H1 (cell line): Measurements from ENCODE around the gene SMIM5. TPM values are rescaled to one million over a fixed set of nuclear protein-coding genes. Genes with fewer than 3 reads are reported as not detected.

Experiments
- CTCF ChIA-PET: fragments of 300-600 bp; sonication (Branson Sonifier 250); formaldehyde crosslinking; loops from one replicate; lab custom pipeline; 2021; ENCODE audit not compliant: partially characterized antibody; lab: Charles Lee
- POLR2A ChIA-PET: fragments of 300-600 bp; sonication (Branson Sonifier 250); formaldehyde crosslinking; loops from one replicate; lab custom pipeline; 2021; ENCODE audit warnings: inconsistent platforms; ENCODE audit not compliant: partially characterized antibody; lab: Charles Lee
- DNase-seq, 2 experiments: peaks; one replicate each; pipeline versions ENCODE4 v3.0.0 to v3.0.0-alpha.2; 2010 to 2022; ENCODE audit warnings: low spot score in 2 of 2, low read depth in 1 of 2, mixed read lengths in 1 of 2
- FAIRE-seq: peaks from 2 replicates; lab custom pipeline; 2011; peaks lifted over from hg19 to GRCh38; lab: Jason Lieb, UNC
- H2AFZ ChIP-seq: 2 replicates; pipeline ENCODE4 v1.8.1; 2012; ENCODE audit warnings: low read length, inconsistent platforms
- H2AK5ac ChIP-seq: 2 replicates; pipeline ENCODE4 v1.6.1; 2013; ENCODE audit warnings: low read depth, low read length
- H2BK120ac ChIP-seq: replicated peaks from 2 replicates; pipeline ENCODE3; 2013; ENCODE audit warnings: low read depth, low read length, inconsistent platforms
- H2BK12ac ChIP-seq: 2 replicates; pipeline ENCODE4 v1.6.1; 2013; ENCODE audit warnings: low read depth, low read length
- H2BK15ac ChIP-seq: 2 replicates; pipeline ENCODE4 v1.6.1; 2013; ENCODE audit warnings: low read length
- H2BK20ac ChIP-seq: 2 replicates; pipeline ENCODE4 v1.6.1; 2013; ENCODE audit warnings: low read length
- H2BK5ac ChIP-seq: 2 replicates; pipeline ENCODE4 v1.6.1; 2013; ENCODE audit warnings: low read depth, low read length
- H3K14ac ChIP-seq: 2 replicates; pipeline ENCODE4 v1.6.1; 2013; ENCODE audit warnings: inconsistent platforms; ENCODE audit not compliant: insufficient read length
- H3K18ac ChIP-seq: 2 replicates; pipeline ENCODE4 v1.6.1; 2013; ENCODE audit warnings: low read length; ENCODE audit errors: extremely low read depth
- H3K23ac ChIP-seq: 2 replicates; pipeline ENCODE4 v1.6.1; 2013; ENCODE audit warnings: inconsistent platforms; ENCODE audit not compliant: insufficient read length
- H3K23me2 ChIP-seq: 2 replicates; pipeline ENCODE4 v1.6.1; 2013; ENCODE audit warnings: low read depth, low read length
- H3K27ac ChIP-seq: 2 replicates; pipeline ENCODE4 v1.6.1; 2011; ENCODE audit warnings: low read depth, low read length, inconsistent platforms
- H3K27me3 ChIP-seq, 4 experiments: replicated peaks in 1 of 4; 1 replicate in 1 of 4; 2 replicates in 3 of 4; pipeline versions ENCODE4 v1.6.1 to v1.8.1; 2011 to 2013; ENCODE audit warnings: low read length in 3 of 4, mild to moderate bottlenecking in 3 of 4, inconsistent platforms in 2 of 4, mixed read lengths in 2 of 4, moderate library complexity in 1 of 4; ENCODE audit not compliant: control insufficient read depth in 3 of 4, insufficient read depth in 3 of 4; ENCODE audit errors: extremely low read depth in 1 of 4
- H3K36me3 ChIP-seq, 4 experiments: 2 replicates each; pipeline versions ENCODE4 v1.6.1 to v1.8.1; 2011 to 2013; ENCODE audit warnings: mild to moderate bottlenecking in 4 of 4, low read length in 3 of 4, moderate library complexity in 2 of 4, control low read depth in 1 of 4, inconsistent platforms in 1 of 4; ENCODE audit not compliant: insufficient read depth in 4 of 4, control insufficient read depth in 2 of 4
- H3K4ac ChIP-seq: replicated peaks from 2 replicates; pipeline ENCODE3; 2013; ENCODE audit warnings: low read length, low read depth, mixed read lengths, inconsistent platforms; ENCODE audit not compliant: insufficient read length
- H3K4me1 ChIP-seq, 4 experiments: replicated peaks in 1 of 4; 1 replicate in 1 of 4; 2 replicates in 3 of 4; pipeline versions ENCODE4 v1.6.1 to v1.8.1; 2011 to 2013; ENCODE audit warnings: low read length in 3 of 4, inconsistent platforms in 2 of 4, mixed read lengths in 1 of 4; ENCODE audit not compliant: insufficient read depth in 4 of 4, control insufficient read depth in 3 of 4
- H3K4me2 ChIP-seq, 2 experiments: 2 replicates each; pipeline versions ENCODE4 v1.6.1 to v1.8.1; 2011 to 2013; ENCODE audit warnings: low read depth in 2 of 2, low read length in 2 of 2, control low read depth in 1 of 2, inconsistent platforms in 1 of 2, mild to moderate bottlenecking in 1 of 2; ENCODE audit not compliant: insufficient read depth in 1 of 2
- H3K4me3 ChIP-seq, 4 experiments: fragments of 200-600, 300-600 bp in 1 of 4; sonication (generic), shearing (Covaris generic), sonication (Bioruptor Twin) in 1 of 4; 2 replicates each; pipeline versions ENCODE4 v1.5.1 to v1.8.1; 2011 to 2016; ENCODE audit warnings: low read length in 4 of 4, low read depth in 3 of 4, control low read depth in 2 of 4, inconsistent platforms in 2 of 4, mild to moderate bottlenecking in 2 of 4, mixed read lengths in 1 of 4, moderate library complexity in 1 of 4; ENCODE audit not compliant: insufficient read depth in 2 of 4; ENCODE audit errors: extremely low read depth in 1 of 4
- H3K56ac ChIP-seq: replicated peaks from 2 replicates; pipeline ENCODE3; 2013; ENCODE audit warnings: low read depth, mild to moderate bottlenecking, mixed read lengths, low read length, inconsistent platforms; ENCODE audit not compliant: insufficient read length
- H3K79me1 ChIP-seq: 2 replicates; pipeline ENCODE4 v1.6.1; 2013; ENCODE audit warnings: low read depth, low read length, control low read depth
- H3K79me2 ChIP-seq, 2 experiments: 2 replicates each; pipeline versions ENCODE4 v1.6.1 to v1.8.1; 2012 to 2013; ENCODE audit warnings: low read length in 2 of 2, mild to moderate bottlenecking in 2 of 2, inconsistent platforms in 1 of 2; ENCODE audit not compliant: insufficient read depth in 2 of 2, control insufficient read depth in 1 of 2
- H3K9ac ChIP-seq, 4 experiments: replicated peaks in 1 of 4; 1 replicate in 1 of 4; 2 replicates in 3 of 4; pipeline versions ENCODE4 v1.6.1 to v1.8.1; 2011 to 2013; ENCODE audit warnings: low read depth in 3 of 4, low read length in 3 of 4, control low read depth in 2 of 4, mild to moderate bottlenecking in 2 of 4, moderate library complexity in 2 of 4, inconsistent platforms in 1 of 4; ENCODE audit errors: extremely low read depth in 1 of 4
- H3K9me3 ChIP-seq, 2 experiments: 2 replicates each; pipeline versions ENCODE4 v1.6.1 to v1.8.1; 2012 to 2013; ENCODE audit warnings: mild to moderate bottlenecking in 2 of 2, moderate library complexity in 2 of 2, control low read depth in 1 of 2, inconsistent platforms in 1 of 2, low read depth in 1 of 2, low read length in 1 of 2, mixed read lengths in 1 of 2; ENCODE audit not compliant: insufficient read depth in 2 of 2
- H4K20me1 ChIP-seq, 2 experiments: replicated peaks in 1 of 2; 2 replicates each; pipeline versions ENCODE3 to v1.8.1; 2011 to 2013; ENCODE audit warnings: inconsistent platforms in 2 of 2, low read length in 2 of 2, mild to moderate bottlenecking in 1 of 2; ENCODE audit not compliant: insufficient read depth in 2 of 2, control insufficient read depth in 1 of 2
- H4K5ac ChIP-seq: 2 replicates; pipeline ENCODE4 v1.6.1; 2013; ENCODE audit warnings: low read length, low read depth, mixed read lengths, inconsistent platforms; ENCODE audit not compliant: insufficient read length
- H4K8ac ChIP-seq: 2 replicates; pipeline ENCODE4 v1.8.0; 2013; ENCODE audit warnings: mild to moderate bottlenecking, moderate library complexity, low read length, inconsistent platforms; ENCODE audit not compliant: insufficient read depth; ENCODE audit errors: extremely low read depth
- H4K91ac ChIP-seq: replicated peaks from 2 replicates; pipeline ENCODE3; 2013; ENCODE audit warnings: low read length, mixed read lengths, inconsistent platforms; ENCODE audit not compliant: insufficient read length
- NANOG ChIP-seq: IDR thresholded peaks from 2 replicates; pipeline ENCODE4 v1.6.1; 2011; ENCODE audit warnings: low read length, low read depth, mild to moderate bottlenecking, inconsistent platforms; ENCODE audit not compliant: insufficient read depth, poor library complexity, severe bottlenecking
- NRF1 ChIP-seq: IDR thresholded peaks from 2 replicates; pipeline ENCODE4 v1.6.1; 2011; ENCODE audit warnings: mild to moderate bottlenecking, low read depth, low read length, improper control_type of control experiment
- PHF8 ChIP-seq: fragments of 200-600 bp; sonication (generic); conservative IDR thresholded peaks from 2 replicates; pipeline ENCODE4 v1.7.1; 2012; ENCODE audit warnings: low read depth, mild to moderate bottlenecking, inconsistent platforms, low read length, moderate library complexity
- POLR2AphosphoS5 ChIP-seq: IDR thresholded peaks from 2 replicates; pipeline ENCODE4 v1.6.1; 2011; ENCODE audit warnings: low read depth, low read length
- RFX5 ChIP-seq: IDR thresholded peaks from 2 replicates; pipeline ENCODE4 v1.6.1; 2011; ENCODE audit warnings: low read depth, low read length, improper control_type of control experiment, borderline replicate concordance
- WGBS, 2 experiments: shearing (Covaris generic) in 1 of 2; methylation state at CpG; one replicate each; pipeline versions ENCODE4 v1.1.6 to v1.1.7; 2013 to 2015; ENCODE audit warnings: low lambda C conversion rate in 2 of 2, mixed read lengths in 2 of 2, inconsistent platforms in 1 of 2, low coverage in 1 of 2, missing lambda C conversion rate in 1 of 2; ENCODE audit not compliant: insufficient replicate concordance in 2 of 2, insufficient coverage in 1 of 2, insufficient read length in 1 of 2; ENCODE audit errors: extremely low coverage in 1 of 2, missing lambda C conversion rate in 1 of 2; 5-methylcytosine and 5-hydroxymethylcytosine counted together
- polyA plus RNA-seq, 7 experiments: library from polyadenylated mRNA; depleted of rRNA in 3 of 7; stranded (reverse) in 5 of 7; unstranded in 2 of 7; fragments of >200 nt in 5 of 7; fragments of 200-250 nt in 2 of 7; gene quantifications; 1 replicate in 5 of 7; 2 replicates in 1 of 7; 4 replicates in 1 of 7; pipeline versions ENCODE4 v1.2.1 to v1.2.3, GENCODE V29; 2011 to 2013; ENCODE audit warnings: missing spikeins in 2 of 7, mixed read lengths in 2 of 7
- total RNA-seq: library from RNA; stranded (reverse); fragmentation: NEBNext Ultra II Directional; extraction: Animal tissue kit (Norgen Biotek cat#: 25700); gene quantifications from 2 replicates; pipeline ENCODE4 v1.2.1, GENCODE V29; 2021

Gene SMIM5
- total and polyA plus RNA-seq, 2 of the 8 experiments (the other 6 are each of a cell fraction or from before 2014, with no cell fraction given) = not detected

GRCh38 chr17:75643643-75644017 lies 10.4 kb downstream of the SMIM5 start:
- TF ChIP-seq NANOG = no peak
- TF ChIP-seq RFX5 = no peak
- TF ChIP-seq PHF8 = no peak
- TF ChIP-seq NRF1 = no peak
- TF ChIP-seq POLR2AphosphoS5 = no peak
- H3K14ac ChIP-seq = no peak overlapping the region
- H2BK20ac ChIP-seq = no peak overlapping the region
- H3K56ac ChIP-seq = no peak overlapping the region
- no peaks in the 10 kb centered on the region; the same call in 1 of the 2 replicates for H3K79me1 ChIP-seq
- no peak for FAIRE-seq
- no peak overlapping the region for H3K23ac ChIP-seq
- H2BK12ac ChIP-seq = peak overlapping the region; percentile 45; the same call in 1 of the 2 replicates
- no peak for DNase-seq
- H3K4me1 ChIP-seq = peaks cover 5 to 16% (median 10%) of the 10 kb centered on the region in 4 experiments
- H3K36me3 ChIP-seq = peaks cover 0 to under 1% (median 0%) of the 10 kb centered on the region in 4 experiments; a peak in 3 of 8 replicates
- ChIA-PET CTCF (interaction anchor here (0.7 to 59.2 kb wide), 7 partner anchors 0 to 116 kb away, joined by 3 to 2200 read pairs (median 9); partner anchors contain the start of genes RECQL5, SAP30BP and SMIM5), POLR2A (interaction anchor here (1.3 to 3.0 kb wide), 7 partner anchors 10 to 28 kb away, joined by 3 to 19 read pairs (median 4); partner anchors contain the start of gene SMIM5)
- peak overlapping the region in 1 of 4 experiments; percentile 23; a peak in 1 of 7 replicates for H3K9ac ChIP-seq
- H2AFZ ChIP-seq = no peak overlapping the region
- no peak overlapping the region for H4K5ac ChIP-seq
- H3K4me2 ChIP-seq = peak overlapping the region; percentile 25 to 39; a peak in 1 of 4 replicates
- no peaks in the 10 kb centered on the region for H3K9me3 ChIP-seq
- H3K4me3 ChIP-seq = no peak overlapping the region; a peak in 1 of 8 replicates
- WGBS, 2 experiments = 83% methylated on average over 7 of the region's 7 CpGs; no CpG with 5 or more reads in 1 of the 2 experiments
- no peak overlapping the region for H2BK15ac ChIP-seq
- H4K8ac ChIP-seq = peak overlapping the region; percentile 3; the same call in 1 of the 2 replicates
- H3K18ac ChIP-seq = peak overlapping the region; percentile 89
- H2BK5ac ChIP-seq = peak overlapping the region; percentile 28; the same call in 1 of the 2 replicates
- no peaks in the 10 kb centered on the region for H3K27me3 ChIP-seq
- no peak overlapping the region for H2AK5ac ChIP-seq
- H3K4ac ChIP-seq = no peak overlapping the region
- H3K79me2 ChIP-seq = no peaks in the 10 kb centered on the region; a peak in 1 of 4 replicates
- no peaks in the 10 kb centered on the region for H3K23me2 ChIP-seq
- H4K91ac ChIP-seq = peak overlapping the region; percentile 68
- no peaks in the 10 kb centered on the region for H4K20me1 ChIP-seq
- H2BK120ac ChIP-seq = no peak overlapping the region
- H3K27ac ChIP-seq = peak overlapping the region; percentile 69; the same call in 1 of the 2 replicates
